Suppressor macrophage (primary cell): ENCODE data around the gene CEP55.

Source experiments
- DNase-seq, 4 experiments: peaks; one replicate each; pipeline ENCODE4 v3.0.0-alpha.2; 2020 to 2022

The CEP55 gene

DNA sequence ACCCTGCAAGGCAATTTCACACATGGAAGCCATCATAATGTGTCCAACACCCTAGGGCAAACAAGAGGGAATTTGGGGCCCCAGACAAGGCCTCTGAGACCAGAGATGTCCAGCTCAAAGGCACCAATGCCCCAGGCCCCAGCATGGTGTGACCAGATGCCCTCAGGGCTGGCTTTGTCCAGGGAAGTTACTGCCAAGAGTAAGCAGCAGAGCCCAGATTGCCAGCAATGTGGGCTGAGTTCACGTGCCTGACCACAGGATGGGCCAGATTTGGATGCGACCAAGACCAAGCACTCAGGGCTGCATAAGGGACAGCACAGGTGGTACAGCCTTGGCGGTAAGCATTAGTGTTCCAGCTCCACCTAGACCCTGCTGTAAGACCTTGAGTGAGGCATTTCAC lies 27.0 kb upstream of the CEP55 start:
- no peak for DNase-seq

DNA sequence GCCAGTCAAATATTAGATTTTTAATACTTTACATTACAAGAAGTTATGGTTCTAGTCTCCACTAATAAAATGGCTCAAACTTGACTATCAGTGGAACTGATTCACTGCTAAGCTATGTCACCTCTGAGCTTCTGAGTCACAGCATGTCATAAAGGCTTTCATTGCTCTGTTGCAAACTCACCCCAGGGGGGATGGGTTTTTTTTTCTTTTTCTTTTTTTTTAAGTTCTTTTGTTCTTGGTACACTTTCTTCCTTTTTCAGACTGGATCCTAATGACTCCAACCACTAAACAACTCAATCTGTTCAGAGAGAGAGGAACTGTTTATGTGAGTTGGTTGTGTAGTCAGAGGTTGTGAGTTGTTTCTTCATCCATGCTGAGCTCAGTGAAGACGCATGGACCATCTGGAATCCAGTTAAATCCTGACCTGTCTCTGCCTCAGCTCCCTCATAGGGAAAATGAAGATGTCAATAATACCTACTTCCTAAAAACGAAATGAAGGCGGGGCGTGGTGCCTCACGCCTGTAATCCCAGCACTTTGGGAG lies 25.2 kb upstream of the CEP55 start:
- DNase-seq = peak; percentile 48 to 84 (median 62)

DNA sequence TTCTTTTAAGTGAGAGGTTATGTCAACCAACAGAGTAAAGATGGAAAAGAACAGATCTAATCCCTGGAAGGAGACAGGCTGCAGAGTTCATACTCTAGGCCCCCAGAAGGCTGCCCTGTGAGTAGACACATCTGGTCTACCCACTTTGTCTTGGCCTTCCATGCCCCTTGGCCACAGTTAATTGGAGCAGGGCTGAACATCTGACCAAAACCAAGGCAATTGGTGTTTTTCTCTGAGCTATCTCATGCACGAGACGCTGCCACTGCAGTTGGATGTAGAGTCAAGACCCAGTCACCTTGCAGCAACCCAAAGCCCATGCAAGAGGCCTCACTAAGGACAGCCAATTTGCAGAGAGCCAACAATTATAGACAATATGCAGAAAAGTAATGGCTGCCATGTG lies 23.3 kb upstream of the CEP55 start:
- no peak for DNase-seq

DNA sequence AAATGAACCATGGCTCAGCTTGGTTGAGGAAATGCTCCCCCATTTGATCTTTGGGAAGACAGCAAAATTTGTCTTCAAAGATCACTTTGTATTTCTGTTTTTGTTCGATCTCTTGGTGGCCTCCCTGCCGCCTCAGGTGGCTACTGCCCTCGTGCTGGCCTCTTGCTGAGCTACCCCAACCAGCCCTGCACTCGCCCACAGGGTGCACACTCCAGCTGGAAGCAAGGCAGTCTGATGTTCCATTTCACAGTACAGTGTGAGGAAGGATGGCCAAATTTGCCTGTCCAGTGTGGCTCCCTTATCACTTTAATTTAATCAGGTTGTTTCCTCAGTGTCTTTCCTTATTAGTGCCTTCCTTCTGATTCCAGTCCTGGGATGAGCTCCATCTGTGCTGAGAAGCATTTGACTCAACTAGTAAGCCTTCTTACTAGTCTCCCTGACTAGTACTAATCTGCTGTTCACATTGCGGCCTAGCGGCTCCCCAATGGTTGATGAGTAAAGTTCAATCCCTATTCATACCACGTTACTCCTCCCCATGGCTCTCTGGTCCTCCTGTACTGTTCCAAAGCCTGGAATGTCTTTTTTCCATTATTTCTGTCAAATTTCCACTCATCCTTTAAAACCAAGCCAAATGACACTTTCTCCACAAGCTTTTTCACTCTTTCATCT lies 22.5 kb upstream of the CEP55 start:
- no peak for DNase-seq

DNA sequence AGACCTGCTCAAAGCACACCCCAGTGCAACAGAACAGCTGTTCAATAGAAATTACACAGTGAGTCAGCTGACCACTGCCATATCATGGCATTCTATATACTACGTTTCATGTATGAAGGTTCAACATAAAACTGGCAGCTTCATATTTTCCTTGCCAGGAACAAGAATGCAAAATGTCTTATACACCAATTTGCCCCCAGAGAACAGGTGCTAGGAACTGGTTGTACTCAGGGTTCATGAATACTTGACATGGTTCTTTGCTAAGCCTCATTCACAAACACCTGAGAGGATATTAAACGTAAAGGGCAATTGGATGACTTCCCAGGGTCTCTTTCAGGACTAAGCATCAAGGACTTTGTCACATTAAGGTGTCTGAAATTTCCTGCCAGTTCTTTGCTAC lies 21.2 kb upstream of the CEP55 start:
- no peak for DNase-seq

DNA sequence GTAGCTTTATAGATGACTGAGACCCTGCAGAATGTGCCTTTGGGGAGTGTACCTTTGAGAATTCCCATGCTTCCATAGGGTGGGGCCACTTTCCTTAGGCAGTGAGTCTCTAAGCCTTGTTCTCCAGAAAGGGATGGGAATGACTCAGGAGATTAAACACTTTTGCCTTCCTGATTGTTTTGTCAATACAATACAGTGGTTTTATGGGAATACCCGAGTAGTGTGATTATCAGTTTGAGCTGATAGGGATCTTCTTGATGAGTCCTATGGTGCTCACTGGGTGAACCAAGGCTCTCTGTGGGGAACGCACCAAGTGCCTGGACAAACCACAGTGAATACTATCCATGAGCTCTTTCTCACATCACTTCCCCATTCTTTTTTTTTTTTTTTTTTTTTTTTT lies 20.5 kb upstream of the CEP55 start:
- peak; percentile 48 to 76 (median 64) for DNase-seq

DNA sequence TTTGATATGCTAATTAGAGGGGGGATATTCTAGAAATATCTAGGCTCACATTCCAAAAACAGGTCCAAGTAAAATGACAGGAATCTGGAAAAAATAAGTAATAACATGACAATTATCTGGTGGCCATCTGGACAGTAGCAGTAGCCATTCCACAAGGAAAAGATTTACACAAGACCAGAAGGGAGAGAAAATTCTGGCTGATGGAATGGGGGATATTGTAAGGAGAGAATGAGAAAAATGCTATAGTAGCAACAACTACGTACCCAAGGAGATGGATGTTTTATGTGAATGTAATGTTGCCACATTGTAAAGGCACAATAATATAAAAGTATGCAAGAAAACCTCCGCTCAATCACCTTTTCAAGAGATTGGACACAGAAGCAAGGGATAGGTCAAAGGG lies 19.7 kb upstream of the CEP55 start:
- no peak for DNase-seq

DNA sequence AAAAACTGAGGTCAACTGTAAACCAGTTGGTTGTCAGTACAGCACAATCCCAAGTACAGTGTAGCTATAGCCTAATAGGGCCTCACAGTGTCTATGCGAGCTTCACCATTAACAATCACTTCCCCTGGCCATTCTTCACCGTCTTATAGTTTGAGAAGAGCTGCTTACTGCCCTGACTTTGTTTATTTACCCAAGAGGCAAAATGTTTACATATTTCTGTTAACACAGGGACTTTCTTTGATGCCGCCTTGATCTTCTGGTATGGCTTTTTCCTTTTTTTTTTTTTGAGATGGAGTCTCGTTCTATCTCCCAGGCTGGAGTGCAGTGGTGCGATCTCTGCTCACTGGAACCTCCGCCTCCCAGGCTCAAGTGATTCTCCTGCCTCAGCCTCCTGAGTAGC lies 17.5 kb upstream of the CEP55 start:
- DNase-seq = no peak

DNA sequence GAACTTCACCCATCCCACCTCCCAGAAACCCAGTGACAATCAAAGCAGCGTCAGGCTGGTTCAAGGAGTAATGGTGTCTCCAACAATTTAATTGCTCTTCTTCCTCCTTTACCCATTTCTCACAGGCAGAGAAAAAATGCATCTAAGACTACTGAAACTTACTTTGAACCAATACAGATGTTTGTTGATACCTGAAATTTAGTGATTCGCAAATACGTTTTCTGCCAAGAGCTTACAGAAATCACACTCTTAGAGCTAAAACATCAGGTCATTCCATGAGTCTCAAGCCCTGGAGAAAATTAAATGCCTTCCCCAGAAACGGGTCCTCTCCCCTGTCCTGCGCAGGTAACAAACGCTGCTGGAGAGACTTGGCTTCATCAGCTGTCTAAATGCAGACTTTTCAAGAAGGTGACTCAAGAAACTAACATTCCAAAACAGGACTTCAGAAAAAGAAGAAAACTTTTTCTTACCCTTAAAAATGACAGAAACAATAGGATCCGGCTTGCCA lies 14.7 kb upstream of the CEP55 start:
- DNase-seq = peak in 2 of 4 experiments; percentile 25 to 29

DNA sequence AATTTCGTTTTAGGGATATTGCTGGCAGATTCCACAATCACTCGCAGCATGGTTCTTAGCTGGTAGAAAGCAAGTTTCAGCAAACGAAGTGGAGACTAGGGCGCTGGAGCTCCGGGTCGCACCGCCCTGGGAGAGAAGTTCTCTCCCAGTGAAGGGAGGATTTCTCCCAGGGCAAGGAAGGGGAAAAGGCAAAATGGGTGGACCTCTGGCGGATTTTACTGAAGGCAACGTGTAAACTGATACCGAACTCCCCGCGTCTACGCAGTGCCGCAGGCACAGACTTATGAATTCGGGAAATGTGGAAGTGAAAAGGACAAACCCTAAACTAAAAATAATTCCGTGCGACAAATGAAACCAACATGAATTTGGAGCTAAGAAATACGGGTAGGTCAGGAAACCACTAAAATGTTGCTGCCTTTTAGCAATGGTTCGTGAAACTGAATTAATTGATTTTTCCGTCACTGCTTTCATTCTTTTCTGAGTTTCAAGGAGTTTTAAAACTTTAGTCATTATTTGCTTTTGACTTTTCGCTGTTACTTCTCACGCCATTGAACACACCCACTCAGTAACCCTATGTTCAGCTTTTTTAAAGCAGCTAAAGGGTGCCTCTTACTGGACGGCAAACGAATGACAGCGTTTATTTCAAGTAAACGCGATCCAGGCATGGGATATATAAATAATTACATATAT lies 14.1 kb upstream of the CEP55 start, which contains the start of gene MYOF:
MYOF (minus strand) TSS at position 190 of the 690 bp plus-strand sequence; CDS start at position 50, 140 bp downstream.
- DNase-seq = peak; percentile 74 to 92 (median 82)

DNA sequence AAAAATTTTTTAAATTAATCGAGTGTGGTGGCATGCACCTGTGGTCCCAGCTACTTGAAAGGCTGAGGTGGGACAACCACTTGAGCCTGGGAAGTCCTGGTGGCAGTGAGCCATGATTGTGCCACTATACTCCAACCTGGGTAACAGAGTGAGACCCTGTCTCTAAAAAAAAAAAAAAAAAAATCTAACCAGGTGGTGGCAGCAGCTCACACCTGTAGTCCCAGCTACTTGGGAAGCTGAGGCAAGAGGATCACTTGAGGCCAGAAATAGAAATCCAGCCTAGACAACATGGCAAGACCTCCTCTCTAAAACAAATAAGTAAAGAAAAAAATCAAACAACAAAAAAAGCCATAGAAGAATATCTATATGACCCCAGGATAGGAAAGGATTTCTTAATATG lies 10.7 kb upstream of the CEP55 start:
- no peak for DNase-seq

DNA sequence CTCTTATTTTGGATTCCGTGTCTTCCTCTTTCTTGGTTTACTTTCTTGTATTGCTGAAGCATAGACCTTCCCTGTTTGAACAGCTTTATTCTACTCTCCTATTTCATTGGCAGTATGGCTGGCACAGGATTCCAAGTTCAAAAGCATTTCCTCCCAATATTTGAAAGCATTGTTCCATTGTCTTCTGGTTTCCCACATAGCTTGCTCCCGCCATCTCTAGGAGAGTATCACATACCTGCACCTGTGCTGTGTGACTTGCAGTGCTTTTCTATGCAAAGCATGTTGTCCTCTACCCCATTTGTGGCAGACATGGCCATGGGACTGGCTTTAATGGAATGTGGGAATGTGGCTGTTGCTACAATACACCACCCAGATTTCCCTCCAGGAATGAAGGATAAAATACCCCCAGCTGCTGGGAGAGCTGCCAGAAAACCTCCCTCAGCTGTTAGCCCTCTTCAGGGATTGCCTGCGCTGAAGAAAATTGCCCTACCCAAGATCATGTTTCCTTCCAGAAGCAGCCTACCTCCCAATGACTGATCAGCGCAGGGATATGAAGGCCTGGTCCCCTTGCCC lies 7.4 kb upstream of the CEP55 start:
- DNase-seq = no peak

DNA sequence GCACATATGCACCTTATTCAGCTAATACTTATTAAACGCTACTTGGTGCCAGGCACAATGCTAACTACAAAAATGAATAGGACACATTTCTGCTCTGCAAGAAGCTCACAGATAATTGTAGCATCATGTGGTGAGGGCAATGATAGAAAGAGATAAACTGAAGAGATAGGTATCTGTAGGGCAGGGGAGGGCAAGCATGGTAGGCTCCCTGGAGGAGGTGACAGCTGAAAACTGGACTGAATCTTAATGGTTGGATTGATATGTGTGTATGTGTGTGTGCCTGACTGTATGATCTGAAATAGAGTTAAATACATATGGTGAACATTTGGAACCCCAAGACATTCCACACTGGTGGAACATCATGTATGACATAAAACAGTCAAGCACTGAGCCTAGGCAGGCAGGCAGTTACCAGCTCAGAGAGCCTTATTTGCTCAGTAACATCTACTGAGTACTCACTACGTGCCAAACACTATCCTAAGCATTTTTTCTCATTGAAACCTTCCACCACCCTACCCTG lies 4.8 kb upstream of the CEP55 start:
- DNase-seq = no peak

DNA sequence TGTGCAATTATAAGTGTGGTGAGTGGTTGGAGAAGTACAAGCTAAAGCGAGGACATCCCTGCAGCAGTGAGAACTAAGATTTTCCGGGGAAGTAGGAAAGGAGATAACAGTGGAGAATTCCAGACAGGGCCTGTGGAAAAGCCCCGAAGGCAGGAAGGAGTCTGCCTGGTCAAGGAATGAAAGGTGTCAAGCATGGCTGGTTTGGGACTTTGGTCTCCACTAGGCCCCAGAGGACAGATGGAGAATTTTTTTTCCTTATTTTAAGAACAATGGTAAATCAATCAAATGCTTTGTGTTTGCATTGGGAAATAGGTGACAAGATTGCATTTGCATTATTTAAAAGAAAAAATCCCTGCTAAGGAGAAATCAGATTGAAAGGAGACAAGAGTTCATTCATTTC lies 3.2 kb upstream of the CEP55 start:
- no peak for DNase-seq

DNA sequence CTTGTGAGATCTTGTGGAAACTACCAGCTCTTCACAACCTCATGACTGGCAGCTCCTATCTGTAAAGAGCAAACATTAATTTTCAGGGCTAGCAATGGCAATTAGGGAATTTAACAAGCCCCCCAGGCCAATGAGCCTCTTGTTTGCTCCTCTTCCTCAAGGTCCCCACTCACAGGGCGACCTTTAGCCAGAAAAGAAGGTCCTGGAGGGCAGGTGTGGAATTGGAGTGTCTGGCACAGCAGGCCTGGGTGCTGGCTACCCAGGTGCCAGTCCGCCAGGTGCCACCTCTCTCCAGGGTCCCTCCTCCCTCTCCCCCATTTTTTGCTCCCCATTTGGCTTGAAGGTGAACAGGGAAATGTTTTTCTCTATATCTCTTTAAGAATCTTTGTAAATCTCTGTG lies 1.9 kb upstream of the CEP55 start:
- no peak for DNase-seq

DNA sequence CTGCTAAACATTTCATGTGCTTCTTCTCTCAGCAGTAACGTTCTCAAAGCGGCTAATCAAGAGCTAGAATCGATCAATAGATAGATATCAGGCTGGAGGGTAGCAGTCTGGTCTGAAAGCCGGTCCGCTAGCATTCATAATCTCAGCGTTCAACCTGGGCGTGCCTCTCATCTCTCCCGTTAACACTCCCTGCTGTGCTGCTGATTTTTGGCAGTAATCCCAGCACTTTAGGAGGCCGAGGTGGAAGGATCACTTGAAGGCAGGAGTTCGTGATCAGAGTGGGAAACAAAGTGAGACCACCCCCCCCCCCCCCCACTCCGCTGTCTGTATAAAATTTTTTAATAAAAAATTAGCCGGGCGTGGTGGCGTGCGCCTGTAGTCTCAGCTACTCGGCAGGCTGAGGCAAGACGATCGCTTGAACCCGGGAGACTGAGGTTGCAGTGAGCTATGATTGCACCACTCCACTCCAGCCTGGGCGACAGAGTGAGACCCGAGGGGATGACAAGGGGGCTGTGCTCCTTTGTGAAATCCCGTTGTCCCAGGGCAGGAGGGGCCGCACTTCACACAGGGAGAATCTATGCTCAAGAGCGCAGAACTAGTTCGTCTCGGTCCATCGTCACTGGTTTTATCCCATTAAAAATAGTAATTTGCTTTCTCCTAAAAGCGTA lies 624 bp upstream of the CEP55 start:
- peak in 3 of 4 experiments; percentile 22 to 31 (median 30) for DNase-seq

DNA sequence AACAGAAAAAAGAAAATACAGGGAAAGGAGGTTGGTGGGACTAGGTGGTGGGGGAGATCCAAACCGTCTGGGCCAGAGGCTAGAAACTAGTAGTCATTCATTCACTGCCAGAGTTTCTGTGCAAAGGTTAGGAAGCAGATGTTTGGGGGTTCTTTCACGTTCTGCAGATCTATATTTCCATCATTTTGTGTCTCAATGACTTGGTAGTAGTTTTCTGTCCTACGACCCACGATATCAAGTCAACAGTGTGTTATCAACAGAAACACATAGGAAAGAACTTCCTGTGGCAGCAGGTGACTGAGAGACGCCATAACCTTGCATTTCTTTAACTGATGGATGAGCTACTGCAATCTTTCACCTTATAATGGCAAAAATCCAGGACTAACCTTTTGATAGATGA lies 1.8 kb downstream of the CEP55 start:
- DNase-seq = no peak

DNA sequence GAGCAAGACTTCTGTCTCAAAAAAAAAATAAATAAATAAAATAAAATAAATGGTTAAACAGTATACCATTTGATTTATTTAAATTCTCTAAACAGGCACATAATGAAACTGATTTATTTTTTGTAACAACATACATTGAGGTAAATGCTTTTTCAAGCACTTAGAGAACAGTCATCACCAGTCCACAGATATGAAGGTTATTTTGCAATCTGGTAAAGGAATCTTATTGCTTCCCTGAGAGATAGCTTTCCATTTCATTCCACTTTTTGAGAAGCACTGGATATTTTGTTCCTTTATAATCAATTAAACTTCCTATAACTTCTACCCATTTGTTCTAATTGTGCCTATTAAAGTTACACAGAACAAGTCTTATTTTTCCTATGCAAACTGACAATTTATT lies 5.2 kb downstream of the CEP55 start:
- no peak for DNase-seq

DNA sequence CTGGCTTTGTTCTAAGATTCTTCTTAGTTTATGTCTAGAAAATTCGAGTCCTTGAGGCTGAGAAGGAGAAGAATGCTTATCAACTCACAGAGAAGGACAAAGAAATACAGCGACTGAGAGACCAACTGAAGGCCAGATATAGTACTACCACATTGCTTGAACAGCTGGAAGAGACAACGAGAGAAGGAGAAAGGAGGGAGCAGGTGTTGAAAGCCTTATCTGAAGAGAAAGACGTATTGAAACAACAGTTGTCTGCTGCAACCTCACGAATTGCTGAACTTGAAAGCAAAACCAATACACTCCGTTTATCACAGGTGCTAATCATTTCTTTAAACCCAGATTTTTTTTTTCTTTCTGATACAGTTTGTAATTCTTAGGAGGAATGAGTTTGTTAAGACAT lies 6.7 kb downstream of the CEP55 start:
- DNase-seq = no peak

DNA sequence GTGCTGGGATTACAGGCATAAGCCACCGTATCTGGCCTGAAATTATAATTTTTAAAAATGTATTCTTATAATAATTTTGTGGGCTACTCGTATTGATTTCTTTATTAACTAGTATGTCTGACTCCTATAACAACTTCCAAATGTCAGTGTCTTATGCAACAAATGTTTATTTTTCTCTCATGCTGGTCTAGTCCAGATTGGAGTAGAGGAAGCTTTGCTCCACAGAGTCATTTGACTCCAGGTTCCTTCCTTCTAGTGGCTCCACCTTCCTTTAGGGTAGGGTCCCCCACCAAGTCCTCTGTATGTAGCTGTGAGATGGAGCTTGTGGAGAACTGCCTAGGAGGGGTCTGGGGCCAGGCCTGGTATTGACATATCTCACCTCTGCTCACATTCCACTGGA lies 8.7 kb downstream of the CEP55 start:
- peak in 1 of 4 experiments; percentile 25 for DNase-seq

DNA sequence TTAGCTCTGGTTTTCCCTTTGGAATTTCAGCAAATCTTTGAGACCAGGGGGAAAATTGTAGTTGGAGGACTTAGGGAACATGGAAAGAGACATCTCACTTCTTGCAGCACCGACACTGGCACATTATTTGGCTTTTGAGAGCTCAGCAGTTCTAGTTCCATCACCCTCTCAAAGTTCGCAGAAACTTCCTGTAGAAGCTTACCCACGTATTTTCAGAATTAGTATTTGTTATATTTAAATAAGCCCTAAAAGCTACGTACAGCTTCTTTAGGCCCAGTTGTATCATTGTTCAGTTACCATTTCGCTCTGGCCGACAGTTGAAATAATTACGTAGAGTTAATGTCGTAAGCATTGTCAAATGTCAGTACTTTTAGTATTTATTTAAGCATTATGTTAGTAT lies 13.4 kb downstream of the CEP55 start:
- DNase-seq = no peak

DNA sequence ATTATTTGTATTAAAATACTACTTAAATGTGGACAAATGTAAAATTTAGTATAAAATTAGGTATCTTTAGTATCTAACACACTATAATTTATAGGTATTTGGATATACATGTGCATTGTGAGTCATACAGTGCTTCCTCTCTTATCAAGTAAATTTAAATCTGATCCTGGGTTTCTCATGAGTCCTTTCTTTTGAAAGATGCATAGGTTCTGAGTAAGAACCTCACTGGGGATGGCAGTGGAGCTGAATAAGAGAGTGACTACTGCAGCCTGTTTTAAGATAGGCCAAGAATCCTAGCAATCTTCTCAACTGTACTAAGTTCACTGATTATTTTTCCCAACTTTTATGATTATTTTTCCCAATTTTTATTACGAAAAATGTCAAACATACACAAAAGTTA lies 16.2 kb downstream of the CEP55 start:
- DNase-seq = peak in 1 of 4 experiments; percentile 24

DNA sequence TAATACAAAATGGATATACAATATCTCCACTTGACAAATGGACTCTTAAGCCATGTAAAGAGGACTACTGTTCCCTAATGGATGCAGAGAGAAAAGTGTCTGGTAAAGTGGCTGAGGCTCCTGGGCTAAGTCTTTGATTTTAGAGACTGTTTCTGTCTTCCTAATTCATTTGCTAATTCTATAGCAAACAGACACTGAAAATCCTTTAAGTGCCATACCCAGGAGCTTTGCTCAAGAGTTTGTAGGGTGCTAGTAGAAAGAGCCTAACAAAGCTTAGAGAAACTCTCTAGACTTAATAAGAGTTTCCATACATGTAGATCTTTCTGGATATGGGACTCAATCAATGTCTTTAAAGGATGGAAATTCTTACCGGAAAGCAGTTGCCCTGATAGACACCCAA lies 16.7 kb downstream of the CEP55 start:
- no peak for DNase-seq
